ENCODE data around the gene RXRA.

- TF ChIP-seq, protein P1, sequence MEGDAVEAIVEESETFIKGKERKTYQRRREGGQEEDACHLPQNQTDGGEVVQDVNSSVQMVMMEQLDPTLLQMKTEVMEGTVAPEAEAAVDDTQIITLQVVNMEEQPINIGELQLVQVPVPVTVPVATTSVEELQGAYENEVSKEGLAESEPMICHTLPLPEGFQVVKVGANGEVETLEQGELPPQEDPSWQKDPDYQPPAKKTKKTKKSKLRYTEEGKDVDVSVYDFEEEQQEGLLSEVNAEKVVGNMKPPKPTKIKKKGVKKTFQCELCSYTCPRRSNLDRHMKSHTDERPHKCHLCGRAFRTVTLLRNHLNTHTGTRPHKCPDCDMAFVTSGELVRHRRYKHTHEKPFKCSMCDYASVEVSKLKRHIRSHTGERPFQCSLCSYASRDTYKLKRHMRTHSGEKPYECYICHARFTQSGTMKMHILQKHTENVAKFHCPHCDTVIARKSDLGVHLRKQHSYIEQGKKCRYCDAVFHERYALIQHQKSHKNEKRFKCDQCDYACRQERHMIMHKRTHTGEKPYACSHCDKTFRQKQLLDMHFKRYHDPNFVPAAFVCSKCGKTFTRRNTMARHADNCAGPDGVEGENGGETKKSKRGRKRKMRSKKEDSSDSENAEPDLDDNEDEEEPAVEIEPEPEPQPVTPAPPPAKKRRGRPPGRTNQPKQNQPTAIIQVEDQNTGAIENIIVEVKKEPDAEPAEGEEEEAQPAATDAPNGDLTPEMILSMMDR (IDR thresholded peaks at IDR 0.05): no peak
- no peak for TF ChIP-seq POLR2A (IDR thresholded peaks at IDR 0.05)
Measured at GRCh38 chr9:134327671-134328231, 1.5 kb downstream of the RXRA start.
